CD14-positive monocyte (primary cell): ENCODE results near the gene MAP2K4. TPM values are rescaled to one million over a fixed set of nuclear protein-coding genes. Genes with fewer than 3 reads are reported as not detected.
A peak's percentile ranks its signal among the peaks of the same experiment; 100 is the strongest.

Experiments used
- DNase-seq, 3 donors: peaks; one replicate each; pipeline ENCODE4 v3.0.0-alpha.2; 2011 to 2022
- H2AFZ ChIP-seq: 2 replicates; pipeline ENCODE4 v1.6.0; 2012; ENCODE audit warnings: mild to moderate bottlenecking, low read depth, low read length, inconsistent platforms; ENCODE audit not compliant: insufficient read depth, poor library complexity, severe bottlenecking
- H3K27ac ChIP-seq, 2 donors: 1 replicate in 1 of 2; 2 replicates in 1 of 2; pipeline ENCODE4 v1.5.1; 2012 to 2013; ENCODE audit warnings: low read length in 2 of 2, control low read depth in 1 of 2, inconsistent platforms in 1 of 2, low read depth in 1 of 2, mild to moderate bottlenecking in 1 of 2
- H3K27me3 ChIP-seq, 2 donors: one replicate each; pipeline versions ENCODE4 v1.6.0 to v1.6.1; 2011 to 2013; ENCODE audit warnings: low read length in 2 of 2; ENCODE audit not compliant: control insufficient read depth in 2 of 2, insufficient read depth in 2 of 2
- H3K36me3 ChIP-seq, 2 donors: replicated peaks in 1 of 2; 1 replicate in 1 of 2; 2 replicates in 1 of 2; pipeline versions ENCODE4 v1.5.1 to v1.6.1; 2012 to 2013; ENCODE audit warnings: low read length in 2 of 2, control low read depth in 1 of 2, inconsistent platforms in 1 of 2, mild to moderate bottlenecking in 1 of 2; ENCODE audit not compliant: insufficient read depth in 2 of 2, control insufficient read depth in 1 of 2
- H3K4me1 ChIP-seq, 2 donors: 1 replicate in 1 of 2; 2 replicates in 1 of 2; pipeline versions ENCODE4 v1.5.1 to v1.6.1; 2012 to 2013; ENCODE audit warnings: low read length in 2 of 2, control low read depth in 1 of 2, inconsistent platforms in 1 of 2, mild to moderate bottlenecking in 1 of 2, moderate library complexity in 1 of 2; ENCODE audit not compliant: insufficient read depth in 2 of 2, control insufficient read depth in 1 of 2
- H3K4me2 ChIP-seq: replicated peaks from 2 replicates; pipeline ENCODE3; 2012; ENCODE audit warnings: low read length, moderate library complexity, mild to moderate bottlenecking; ENCODE audit not compliant: poor library complexity, severe bottlenecking; ENCODE audit errors: extremely low read depth
- H3K4me3 ChIP-seq, 3 experiments: fragments of 200-600 bp in 1 of 3; sonication (generic) in 1 of 3; replicated peaks in 1 of 3; 1 replicate in 2 of 3; 2 replicates in 1 of 3; pipeline ENCODE4 v1.5.1; 2011 to 2013; ENCODE audit warnings: low read length in 3 of 3, mild to moderate bottlenecking in 3 of 3, control low read depth in 2 of 3, low read depth in 2 of 3, inconsistent platforms in 1 of 3, moderate library complexity in 1 of 3
- H3K79me2 ChIP-seq: 2 replicates; pipeline ENCODE4 v1.6.0; 2012; ENCODE audit warnings: mild to moderate bottlenecking, control low read depth, inconsistent platforms, low read length, moderate library complexity; ENCODE audit not compliant: insufficient read depth
- H3K9ac ChIP-seq: 2 replicates; pipeline ENCODE4 v1.6.0; 2017; ENCODE audit warnings: low read length, mild to moderate bottlenecking; ENCODE audit not compliant: insufficient read depth, poor library complexity, severe bottlenecking
- H3K9me3 ChIP-seq, 2 donors: replicated peaks in 1 of 2; 1 replicate in 1 of 2; 2 replicates in 1 of 2; pipeline versions ENCODE4 v1.5.1 to v1.6.1; 2012 to 2013; ENCODE audit warnings: low read length in 2 of 2, control low read depth in 1 of 2; ENCODE audit not compliant: control insufficient read depth in 1 of 2, insufficient read depth in 1 of 2
- H4K20me1 ChIP-seq: 2 replicates; pipeline ENCODE4 v1.6.0; 2012; ENCODE audit warnings: mild to moderate bottlenecking, low read length, control low read depth, moderate library complexity; ENCODE audit not compliant: insufficient read depth
- H3K27ac Mint-ChIP-seq, 7 donors: one replicate each; pipeline ENCODE4 v1.8.0; 2020; ENCODE audit warnings: mild to moderate bottlenecking in 7 of 7, mixed read lengths in 7 of 7, moderate library complexity in 6 of 7, inconsistent platforms in 2 of 7
- H3K27me3 Mint-ChIP-seq, 3 donors: one replicate each; pipeline ENCODE4 v1.8.0; 2021 to 2022; ENCODE audit warnings: low read depth in 3 of 3, mild to moderate bottlenecking in 3 of 3, mixed read lengths in 3 of 3, moderate library complexity in 3 of 3, inconsistent platforms in 1 of 3
- H3K36me3 Mint-ChIP-seq, 2 donors: one replicate each; pipeline ENCODE4 v1.8.0; 2020; ENCODE audit warnings: mixed read lengths in 2 of 2, inconsistent platforms in 1 of 2, mild to moderate bottlenecking in 1 of 2
- H3K4me1 Mint-ChIP-seq: one replicate; pipeline ENCODE4 v1.8.0; 2020; ENCODE audit warnings: mild to moderate bottlenecking, mixed read lengths
- H3K4me3 Mint-ChIP-seq, 2 donors: one replicate each; pipeline ENCODE4 v1.8.0; 2020; ENCODE audit warnings: mild to moderate bottlenecking in 2 of 2, mixed read lengths in 2 of 2, moderate library complexity in 1 of 2
- H3K9me3 Mint-ChIP-seq, 7 donors: one replicate each; pipeline ENCODE4 v1.8.0; 2020 to 2022; ENCODE audit warnings: mixed read lengths in 7 of 7, mild to moderate bottlenecking in 6 of 7, moderate library complexity in 6 of 7, inconsistent platforms in 2 of 7
- WGBS: methylation state at CpG from one replicate; pipeline ENCODE4 v1.1.5; 2013; ENCODE audit warnings: missing lambda C conversion rate; ENCODE audit not compliant: insufficient coverage; 5-methylcytosine and 5-hydroxymethylcytosine counted together
- intact Hi-C, 2 donors: fragments of 100-400 bp; cut with micrococcal nuclease; formaldehyde crosslinking; loops; one replicate each; pipeline versions ENCODE4 v1.15.0 to v1.15.1; 2023
- polyA plus RNA-seq, 3 donors: library from polyadenylated mRNA; depleted of rRNA in 1 of 3; unstranded in 2 of 3; stranded (reverse) in 1 of 3; fragments of 300-500 nt in 2 of 3; fragments of >200 nt in 1 of 3; fragmentation: Illumina TruSeq in 2 of 3; gene quantifications; 1 replicate in 2 of 3; 2 replicates in 1 of 3; pipeline ENCODE4 v1.2.3, GENCODE V29; 2012 to 2021
- TF ChIP-seq, protein P1 (sequence below): fragments of 200-600 bp; IDR thresholded peaks from one replicate; pipeline ENCODE4 v1.8.0; 2022; ENCODE audit warnings: antibody characterized with exemption, mild to moderate bottlenecking

Gene MAP2K4
- polyA plus RNA-seq, 3 donors: 8.1 to 41.8 (median 23.2) TPM

DNA sequence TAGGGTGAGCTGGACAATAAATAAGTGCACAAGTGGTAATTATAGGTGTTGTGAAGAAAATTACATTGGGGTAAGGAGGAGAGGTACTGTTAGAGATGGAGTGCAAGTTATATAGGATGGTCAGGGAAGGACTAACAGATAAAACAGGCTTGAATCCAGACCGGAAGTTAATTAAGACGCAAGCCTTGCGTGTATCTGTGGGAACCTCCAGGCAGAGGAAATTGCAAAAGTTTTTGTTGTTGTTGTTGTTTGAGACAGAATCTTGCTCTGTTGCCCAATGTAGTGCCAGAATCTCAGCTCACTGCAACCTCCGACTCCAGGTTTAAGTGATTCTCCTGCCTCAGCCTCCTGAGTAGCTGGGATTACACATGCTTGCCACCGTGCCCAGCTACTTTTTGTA lies 21.0 kb upstream of the MAP2K4 start:
- DNase-seq: peak; percentile 64 to 84 (median 83)
- no peaks in the 10 kb centered on the region for H4K20me1 ChIP-seq
- H3K4me3 ChIP-seq: peak overlapping the region in 1 of 3 experiments; percentile 30
- WGBS: 33% methylated on average over 4 of the region's 5 CpGs
- TF ChIP-seq, protein P1, sequence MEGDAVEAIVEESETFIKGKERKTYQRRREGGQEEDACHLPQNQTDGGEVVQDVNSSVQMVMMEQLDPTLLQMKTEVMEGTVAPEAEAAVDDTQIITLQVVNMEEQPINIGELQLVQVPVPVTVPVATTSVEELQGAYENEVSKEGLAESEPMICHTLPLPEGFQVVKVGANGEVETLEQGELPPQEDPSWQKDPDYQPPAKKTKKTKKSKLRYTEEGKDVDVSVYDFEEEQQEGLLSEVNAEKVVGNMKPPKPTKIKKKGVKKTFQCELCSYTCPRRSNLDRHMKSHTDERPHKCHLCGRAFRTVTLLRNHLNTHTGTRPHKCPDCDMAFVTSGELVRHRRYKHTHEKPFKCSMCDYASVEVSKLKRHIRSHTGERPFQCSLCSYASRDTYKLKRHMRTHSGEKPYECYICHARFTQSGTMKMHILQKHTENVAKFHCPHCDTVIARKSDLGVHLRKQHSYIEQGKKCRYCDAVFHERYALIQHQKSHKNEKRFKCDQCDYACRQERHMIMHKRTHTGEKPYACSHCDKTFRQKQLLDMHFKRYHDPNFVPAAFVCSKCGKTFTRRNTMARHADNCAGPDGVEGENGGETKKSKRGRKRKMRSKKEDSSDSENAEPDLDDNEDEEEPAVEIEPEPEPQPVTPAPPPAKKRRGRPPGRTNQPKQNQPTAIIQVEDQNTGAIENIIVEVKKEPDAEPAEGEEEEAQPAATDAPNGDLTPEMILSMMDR: no peak
- no peaks in the 10 kb centered on the region for H3K27me3 ChIP-seq
- Mint-ChIP-seq H3K4me3 (no peak overlapping the region), H3K36me3 (no peaks in the 10 kb centered on the region), H3K9me3 (peaks cover 0 to 4% (median 0%) of the 10 kb centered on the region in 7 donors), H3K27ac (peak overlapping the region; percentile 10 to 86 (median 68)), H3K4me1 (peaks cover 29% of the 10 kb centered on the region), H3K27me3 (peaks cover 2 to 3% (median 2%) of the 10 kb centered on the region in 3 donors)
- peaks cover 5% of the 10 kb centered on the region for H3K79me2 ChIP-seq
- peak overlapping the region in 1 of 2 donors; percentile 67 for H3K27ac ChIP-seq
- no peak overlapping the region for H3K9ac ChIP-seq
- H3K36me3 ChIP-seq: no peaks in the 10 kb centered on the region
- H2AFZ ChIP-seq: no peak overlapping the region
- H3K9me3 ChIP-seq: no peaks in the 10 kb centered on the region
- peak overlapping the region; percentile 55 for H3K4me2 ChIP-seq
- peaks cover 22 to 28% of the 10 kb centered on the region in 2 donors for H3K4me1 ChIP-seq
- intact Hi-C loops: no loop called here

DNA sequence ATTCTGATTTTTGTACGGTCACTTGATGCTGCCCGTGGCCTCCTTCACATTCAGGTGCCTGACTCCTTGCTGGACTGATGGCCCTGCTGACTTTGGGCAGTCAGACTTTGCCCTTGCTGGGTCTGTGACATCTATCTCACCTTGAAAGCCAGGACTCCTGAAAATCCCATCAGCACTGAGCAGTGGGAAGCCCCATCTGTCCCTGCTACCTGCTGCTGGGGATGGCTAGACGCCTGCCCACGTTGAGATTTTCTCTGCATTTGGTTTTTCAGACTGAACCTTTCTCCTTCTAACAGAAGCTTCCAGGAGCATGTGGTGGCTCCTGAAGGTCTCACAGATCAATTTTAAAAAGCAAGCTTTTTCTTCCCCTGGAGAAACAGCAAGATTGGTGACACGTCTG lies 13.2 kb upstream of the MAP2K4 start:
- WGBS: 91% methylated on average over 5 of the region's 5 CpGs
- intact Hi-C loops: no loop called here
- no peaks in the 10 kb centered on the region for H3K4me1 Mint-ChIP-seq
- H3K36me3 ChIP-seq: no peaks in the 10 kb centered on the region
- no peak overlapping the region for H2AFZ ChIP-seq
- no peak overlapping the region for H3K9ac ChIP-seq
- no peak overlapping the region for H3K27ac Mint-ChIP-seq
- H3K79me2 ChIP-seq: no peaks in the 10 kb centered on the region
- no peaks in the 10 kb centered on the region for H3K4me1 ChIP-seq
- no peak overlapping the region for H3K27ac ChIP-seq
- H3K36me3 Mint-ChIP-seq: no peaks in the 10 kb centered on the region
- H3K27me3 Mint-ChIP-seq: peaks cover 2 to 11% (median 2%) of the 10 kb centered on the region in 3 donors
- no peaks in the 10 kb centered on the region for H3K9me3 ChIP-seq
- no peak overlapping the region for H3K4me2 ChIP-seq
- H3K27me3 ChIP-seq: peaks cover 2 to 3% of the 10 kb centered on the region in 2 donors
- DNase-seq: no peak
- TF ChIP-seq, protein P1: no peak
- no peak overlapping the region for H3K4me3 Mint-ChIP-seq
- H4K20me1 ChIP-seq: no peaks in the 10 kb centered on the region
- peaks cover 0 to 11% (median 4%) of the 10 kb centered on the region in 7 donors for H3K9me3 Mint-ChIP-seq
- H3K4me3 ChIP-seq: no peak overlapping the region
